ENCODE measurements around the gene CSRNP3. TPM values are rescaled to one million over a fixed set of nuclear protein-coding genes. Genes with fewer than 3 reads are reported as not detected.

Gene CSRNP3
- total RNA-seq, 1 experiment from 2014 or later: 0.41 TPM

- H3K27ac ChIP-seq: no peak overlapping the region
- no peaks in the 10 kb centered on the region for H4K20me1 ChIP-seq (ENCODE audit: insufficient read depth)
- TF ChIP-seq CTCF (conservative IDR thresholded peaks at IDR 0.05): no peak
- TF ChIP-seq EZH2 (IDR thresholded peaks at IDR 0.05; ENCODE audit: low read depth): no peak
- H3K9me2 ChIP-seq (ENCODE audit: insufficient read depth): no peaks in the 10 kb centered on the region
- no peaks in the 10 kb centered on the region for H3K79me2 ChIP-seq (ENCODE audit: low read depth)
- ChIA-PET POLR2A (ENCODE audit: unreplicated experiment) (no interaction called here), CTCF (no interaction called here)
- no peaks in the 10 kb centered on the region for H3K9me3 ChIP-seq (ENCODE audit: insufficient read depth, low read depth)
- H2AFZ ChIP-seq: no peak overlapping the region
- DNase-seq: no peak
- H3F3A ChIP-seq (ENCODE audit: insufficient read depth, low read depth): no peaks in the 10 kb centered on the region
- no peak overlapping the region for H3K4me2 ChIP-seq
- H3K36me3 ChIP-seq (ENCODE audit: low read depth): no peaks in the 10 kb centered on the region
- intact Hi-C loops (cut with micrococcal nuclease; ENCODE audit: unreplicated experiment): no loop called here
- H3K4me3 ChIP-seq: no peak overlapping the region
- no peaks in the 10 kb centered on the region for H3K27me3 ChIP-seq (ENCODE audit: insufficient read depth, low read depth)
- H3K4me1 ChIP-seq (replicated peaks; ENCODE audit: insufficient read depth): no peaks in the 10 kb centered on the region
- no TSS peak for BruUV-seq (replicated peaks)
These were observed 148.4 kb downstream of the CSRNP3 start for GRCh38 chr2:165617741-165618481.

- no peaks in the 10 kb centered on the region for H3K4me1 ChIP-seq (replicated peaks; ENCODE audit: insufficient read depth)
- H4K20me1 ChIP-seq (ENCODE audit: insufficient read depth): no peaks in the 10 kb centered on the region
- no peak overlapping the region for H2AFZ ChIP-seq
- no peaks in the 10 kb centered on the region for H3K9me3 ChIP-seq (ENCODE audit: insufficient read depth, low read depth)
- no peak overlapping the region for H3K4me2 ChIP-seq
- ChIA-PET CTCF (no interaction called here), POLR2A (ENCODE audit: unreplicated experiment) (no interaction called here)
- H3K4me3 ChIP-seq: no peak overlapping the region
- H3K27ac ChIP-seq: no peak overlapping the region
- H3K79me2 ChIP-seq (ENCODE audit: low read depth): no peaks in the 10 kb centered on the region
- no TSS peak for BruUV-seq (replicated peaks)
- no peak for TF ChIP-seq EZH2 (IDR thresholded peaks at IDR 0.05; ENCODE audit: low read depth)
- TF ChIP-seq CTCF (conservative IDR thresholded peaks at IDR 0.05): no peak
- intact Hi-C loops (cut with micrococcal nuclease; ENCODE audit: unreplicated experiment): no loop called here
- H3K27me3 ChIP-seq (ENCODE audit: insufficient read depth, low read depth): no peaks in the 10 kb centered on the region
- no peaks in the 10 kb centered on the region for H3F3A ChIP-seq (ENCODE audit: insufficient read depth, low read depth)
- no peaks in the 10 kb centered on the region for H3K36me3 ChIP-seq (ENCODE audit: low read depth)
- no peak for DNase-seq
- H3K9me2 ChIP-seq (ENCODE audit: insufficient read depth): no peaks in the 10 kb centered on the region
These were observed 149.3 kb downstream of the CSRNP3 start for GRCh38 chr2:165618806-165619205.

GRCh38 chr2:165621086-165621560 is 151.6 kb downstream of the CSRNP3 start:
- ChIA-PET CTCF (no interaction called here), POLR2A (ENCODE audit: unreplicated experiment) (no interaction called here)
- intact Hi-C loops (cut with micrococcal nuclease; ENCODE audit: unreplicated experiment): no loop called here
- Histone ChIP-seq H3K79me2 (ENCODE audit: low read depth) (no peaks in the 10 kb centered on the region), H3K27me3 (ENCODE audit: insufficient read depth, low read depth) (no peaks in the 10 kb centered on the region), H2AFZ (peak overlapping the region; percentile 64; the same call in 1 of the 2 replicates), H3F3A (ENCODE audit: insufficient read depth, low read depth) (no peaks in the 10 kb centered on the region), H3K9me3 (ENCODE audit: insufficient read depth, low read depth) (no peaks in the 10 kb centered on the region), H4K20me1 (ENCODE audit: insufficient read depth) (no peaks in the 10 kb centered on the region), H3K36me3 (ENCODE audit: low read depth) (no peaks in the 10 kb centered on the region), H3K4me2 (no peak overlapping the region), H3K4me3 (no peak overlapping the region), H3K4me1 (replicated peaks; ENCODE audit: insufficient read depth) (no peaks in the 10 kb centered on the region), H3K9me2 (ENCODE audit: insufficient read depth) (no peaks in the 10 kb centered on the region), H3K27ac (no peak overlapping the region)
- no peak for DNase-seq
- no TSS peak for BruUV-seq (replicated peaks)
- TF ChIP-seq EZH2 (IDR thresholded peaks at IDR 0.05; ENCODE audit: low read depth): no peak
- no peak for TF ChIP-seq CTCF (conservative IDR thresholded peaks at IDR 0.05)
